ENCODE results near the gene KDM7A.
"Not testable (repeated sequence)": the region's sequence is repeated elsewhere in the genome, so short reads cannot be mapped to it uniquely, and the experiment has no call there.

KDM7A gene

DNA sequence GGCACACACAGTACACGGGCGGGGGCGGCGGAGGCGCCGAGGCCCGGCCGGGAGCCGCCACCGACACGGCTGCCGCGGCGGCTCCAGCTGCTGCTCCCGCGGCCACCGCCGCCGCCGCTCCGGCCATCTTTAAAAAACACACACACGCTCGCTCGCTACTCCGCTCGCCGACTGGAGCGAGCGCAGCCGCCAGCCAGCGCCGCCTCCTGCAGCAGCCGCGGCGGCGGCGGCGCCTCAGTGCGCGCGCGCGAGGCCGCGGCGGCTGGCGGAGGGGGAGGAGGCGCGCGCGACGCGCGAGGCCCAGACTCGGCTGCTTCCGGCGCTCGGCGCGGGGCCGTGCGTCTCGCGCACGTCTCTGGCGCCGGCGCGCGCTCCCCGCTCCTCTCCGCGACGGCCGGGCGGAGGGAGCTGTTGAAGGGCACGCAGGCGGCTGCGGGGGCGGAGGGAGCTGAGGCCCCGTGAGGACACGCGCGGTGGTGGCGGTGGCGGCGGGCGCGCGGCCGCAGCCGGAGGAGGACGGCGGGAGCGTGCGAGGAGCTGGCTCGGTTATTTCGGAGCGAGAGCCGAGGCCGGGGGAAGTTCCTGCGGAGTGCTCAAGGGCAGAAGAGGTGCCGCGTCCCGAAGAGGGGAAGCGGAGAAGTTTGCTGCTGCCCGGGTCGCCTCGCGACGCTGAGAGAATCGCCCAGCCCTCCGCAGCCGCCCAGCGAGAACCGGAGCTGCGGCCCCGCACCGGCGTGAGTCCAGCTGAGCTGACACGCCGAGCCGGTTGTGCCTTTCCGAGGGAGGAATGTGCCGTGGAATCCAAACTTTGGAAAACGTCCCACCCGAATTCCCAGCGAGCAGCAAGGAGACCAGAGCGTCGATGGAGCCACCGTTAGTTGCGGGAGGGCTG lies at the start of gene KDM7A:
KDM7A (minus strand) TSS at position 173 of the 892 bp plus-strand sequence; CDS start at position 127, 46 bp downstream.
- peak; percentile 26 for DNase-seq (ENCODE audit: low read depth)

- DNase-seq (ENCODE audit: low read depth): no peak
These were observed 48.9 kb upstream of the KDM7A start for GRCh38 chr7:140225562-140226249.

DNA sequence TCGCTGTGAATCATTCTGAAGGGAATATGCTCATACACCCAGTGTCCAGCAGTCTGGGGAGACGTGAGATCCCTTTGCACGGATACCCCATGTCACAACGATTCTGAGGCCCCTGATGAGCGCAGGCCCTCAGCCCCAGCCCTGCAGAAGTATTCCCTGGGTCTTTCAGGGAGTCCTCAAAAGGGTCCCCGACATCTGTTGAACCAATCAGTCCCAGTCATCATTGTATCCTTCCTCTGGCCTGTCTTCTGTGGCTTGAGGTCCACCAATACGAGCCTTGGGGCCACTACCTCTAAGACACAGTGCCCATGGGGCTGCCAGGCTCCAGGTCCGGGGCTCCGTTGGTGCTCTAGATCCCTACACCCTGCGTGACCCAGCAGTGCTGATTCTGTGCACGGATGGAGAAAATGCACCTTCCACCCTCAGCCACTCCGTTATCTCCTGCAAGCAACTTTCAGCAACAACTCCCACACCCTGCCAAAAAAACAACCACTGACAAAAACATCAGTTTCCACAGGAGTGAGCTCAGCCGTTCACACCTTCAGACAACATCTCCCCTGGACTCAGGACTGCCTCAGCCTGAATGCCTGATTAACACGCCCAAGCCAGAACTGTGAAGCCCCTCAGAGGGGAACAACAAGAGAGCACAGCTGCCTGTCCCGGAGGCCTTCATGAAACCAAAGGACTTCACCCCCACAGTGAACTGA lies 46.9 kb upstream of the KDM7A start:
- DNase-seq (ENCODE audit: low read depth): no peak

- DNase-seq (ENCODE audit: low read depth): no peak
These were observed 46.0 kb upstream of the KDM7A start for GRCh38 chr7:140222814-140223213.

GRCh38 chr7:140219672-140220524 lies 43.1 kb upstream of the KDM7A start:
- DNase-seq (ENCODE audit: low read depth): no peak

- DNase-seq (ENCODE audit: low read depth): no peak
These were observed 41.9 kb upstream of the KDM7A start for GRCh38 chr7:140218656-140219055.

DNA sequence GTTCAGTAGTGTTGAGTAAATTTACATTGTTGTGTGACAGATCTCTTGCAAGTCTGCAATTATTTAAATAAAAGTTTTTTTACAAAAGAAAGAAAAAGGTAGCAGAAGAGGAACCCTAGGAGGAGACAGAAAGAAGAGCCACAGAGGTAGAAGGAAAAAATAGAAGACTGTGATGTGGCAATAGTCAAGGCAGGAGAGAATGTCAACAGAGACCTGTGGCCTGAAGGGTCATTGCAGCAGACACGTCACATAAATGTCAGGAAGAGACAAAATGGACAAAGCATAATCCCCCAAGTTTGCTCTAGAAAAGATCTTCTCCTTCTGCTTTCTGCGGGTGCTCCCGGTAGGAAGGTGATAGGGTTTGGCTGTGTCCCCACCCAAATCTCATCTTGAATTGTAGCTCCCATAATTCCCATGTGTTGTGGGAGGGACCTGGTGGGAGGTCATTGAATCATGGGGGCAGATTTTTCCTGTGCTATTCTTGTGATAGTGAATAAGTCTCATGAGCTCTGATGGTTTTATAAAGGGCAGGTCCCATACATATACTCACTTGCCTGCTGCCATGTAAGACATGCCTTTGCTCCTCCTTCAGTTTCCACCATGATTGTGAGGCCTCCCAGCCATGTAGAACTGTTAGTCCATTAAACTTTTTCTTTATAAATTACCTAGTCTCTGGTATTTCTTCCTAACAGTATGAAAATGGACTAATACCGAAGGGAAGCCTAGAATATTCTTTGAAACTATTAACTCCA lies 41.1 kb upstream of the KDM7A start:
- no peak for DNase-seq (ENCODE audit: low read depth)

DNA sequence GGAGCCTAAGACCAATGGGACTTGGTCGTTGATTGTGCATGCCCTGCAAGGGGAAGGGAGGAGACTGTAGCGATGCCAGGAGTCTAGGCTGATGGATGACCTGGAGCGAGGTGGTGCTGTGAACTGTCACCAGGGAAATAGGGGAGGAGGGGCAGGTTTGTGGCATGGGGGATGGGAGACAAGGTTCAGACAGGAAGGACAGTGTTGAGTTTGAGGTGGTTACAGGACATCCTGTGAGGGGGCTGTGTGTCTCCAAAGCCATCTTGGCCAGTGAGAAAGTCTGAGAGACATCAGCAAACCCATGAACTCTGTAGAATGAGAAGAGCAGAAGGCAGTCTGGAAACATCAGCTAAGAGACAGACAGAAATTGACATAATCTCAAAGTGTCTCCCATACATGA lies 38.5 kb upstream of the KDM7A start:
- no peak for DNase-seq (ENCODE audit: low read depth)

DNA sequence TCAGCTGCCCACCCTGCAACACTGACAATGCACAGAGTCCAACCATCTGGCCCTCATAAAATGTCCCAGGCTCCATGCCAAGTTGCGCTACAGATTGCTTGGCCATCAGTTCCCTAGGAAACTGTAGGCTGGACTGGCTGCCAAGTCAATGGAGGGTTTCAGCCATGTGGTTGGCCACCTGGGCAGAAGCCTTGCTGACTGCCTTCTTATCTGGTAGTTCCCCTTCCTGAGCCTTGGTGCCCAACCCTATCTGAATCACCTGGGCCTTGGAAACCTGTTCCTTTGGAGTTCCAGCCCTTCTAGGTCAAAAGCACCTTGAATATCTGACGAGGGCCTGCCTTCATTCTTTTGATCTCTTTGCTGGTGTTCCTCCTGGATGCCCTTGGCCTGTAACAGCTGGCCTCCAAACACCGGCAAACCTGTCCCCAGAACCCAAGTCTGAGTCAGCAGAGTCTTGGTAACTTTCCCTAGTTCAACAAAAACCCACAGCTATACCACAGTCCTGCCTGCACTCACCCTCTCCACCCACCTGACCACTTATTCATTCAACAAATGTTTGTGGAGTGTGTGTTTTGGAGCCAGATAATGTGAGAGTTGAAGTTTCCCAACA lies 37.4 kb upstream of the KDM7A start:
- DNase-seq (ENCODE audit: low read depth): peak; percentile 20

- DNase-seq (ENCODE audit: low read depth): no peak
These were observed 36.9 kb upstream of the KDM7A start for GRCh38 chr7:140213684-140214074.

GRCh38 chr7:140212100-140212881 lies 35.5 kb upstream of the KDM7A start:
- DNase-seq (ENCODE audit: low read depth): no peak

- no peak for DNase-seq (ENCODE audit: low read depth)
These were observed 34.9 kb upstream of the KDM7A start for GRCh38 chr7:140211698-140212097.

- no peak for DNase-seq (ENCODE audit: low read depth)
These were observed 33.3 kb upstream of the KDM7A start for GRCh38 chr7:140209866-140210609.

- no peak for DNase-seq (ENCODE audit: low read depth)
These were observed 30.0 kb upstream of the KDM7A start for GRCh38 chr7:140206616-140207389.

- no peak for DNase-seq (ENCODE audit: low read depth)
These were observed 28.8 kb upstream of the KDM7A start for GRCh38 chr7:140205600-140205999.

GRCh38 chr7:140203556-140203955 lies 26.8 kb upstream of the KDM7A start:
- DNase-seq (ENCODE audit: low read depth): no peak

- DNase-seq (ENCODE audit: low read depth): not testable (repeated sequence)
These were observed 26.2 kb upstream of the KDM7A start for GRCh38 chr7:140202942-140203341.

- DNase-seq (ENCODE audit: low read depth): no peak
These were observed 24.6 kb upstream of the KDM7A start for GRCh38 chr7:140201393-140201792.

All from non-pigmented ciliary epithelial cell (primary cell).